ENCODE data around the gene C17orf114.
A peak's percentile ranks its signal among the peaks of the same experiment; 100 is the strongest.
"Not testable (repeated sequence)": the region's sequence is repeated elsewhere in the genome, so short reads cannot be mapped to it uniquely, and the experiment has no call there.

Gene C17orf114

GRCh38 chr17:4802228-4802627, at the start of gene C17orf114:
Gene C17orf114, minus strand, starts transcription at chr17:4802328.
- no peak for DNase-seq (ENCODE audit: low spot score)

GRCh38 chr17:4851084-4851483, 49.0 kb upstream of the C17orf114 start:
- no peak for DNase-seq (ENCODE audit: low spot score)

- no peak for DNase-seq (ENCODE audit: low spot score)
Measured at GRCh38 chr17:4850246-4850645, 48.1 kb upstream of the C17orf114 start.

GRCh38 chr17:4849011-4849536, 46.9 kb upstream of the C17orf114 start:
- no peak for DNase-seq (ENCODE audit: low spot score)

GRCh38 chr17:4846635-4847390, 44.7 kb upstream of the C17orf114 start:
- no peak for DNase-seq (ENCODE audit: low spot score)

- no peak for DNase-seq (ENCODE audit: low spot score)
Measured at GRCh38 chr17:4845118-4845517, 43.0 kb upstream of the C17orf114 start.

- no peak for DNase-seq (ENCODE audit: low spot score)
Measured at GRCh38 chr17:4843321-4844000, 41.3 kb upstream of the C17orf114 start.

GRCh38 chr17:4842376-4842775, 40.2 kb upstream of the C17orf114 start:
- no peak for DNase-seq (ENCODE audit: low spot score)

GRCh38 chr17:4840893-4841242, 38.7 kb upstream of the C17orf114 start:
- no peak for DNase-seq (ENCODE audit: low spot score)

- DNase-seq (ENCODE audit: low spot score) = no peak
Measured at GRCh38 chr17:4839965-4840892, 38.1 kb upstream of the C17orf114 start.

GRCh38 chr17:4839221-4839620, 37.1 kb upstream of the C17orf114 start:
- DNase-seq (ENCODE audit: low spot score) = no peak

- DNase-seq (ENCODE audit: low spot score) = no peak
Measured at GRCh38 chr17:4838309-4838785, 36.2 kb upstream of the C17orf114 start.

GRCh38 chr17:4837471-4838308, 35.6 kb upstream of the C17orf114 start:
- DNase-seq (ENCODE audit: low spot score) = no peak

- DNase-seq (ENCODE audit: low spot score) = no peak
Measured at GRCh38 chr17:4836221-4836620, 34.1 kb upstream of the C17orf114 start.

- no peak for DNase-seq (ENCODE audit: low spot score)
Measured at GRCh38 chr17:4834681-4835020, 32.5 kb upstream of the C17orf114 start.

GRCh38 chr17:4833941-4834680, 32.0 kb upstream of the C17orf114 start:
- no peak for DNase-seq (ENCODE audit: low spot score)

- DNase-seq (ENCODE audit: low spot score) = peak; percentile 96
Measured at GRCh38 chr17:4833178-4833940, 31.2 kb upstream of the C17orf114 start, which contains the start of gene MINK1. Gene MINK1, plus strand, starts transcription at chr17:4833340. Its CDS starts 244 bp downstream, at chr17:4833584.

GRCh38 chr17:4832829-4833177, 30.7 kb upstream of the C17orf114 start:
- DNase-seq (ENCODE audit: low spot score) = not testable (repeated sequence)

GRCh38 chr17:4827399-4827798, 25.3 kb upstream of the C17orf114 start:
- DNase-seq (ENCODE audit: low spot score) = no peak

Measured in mesenteric fat pad (tissue), 1 donor.